ENCODE results near the gene NEUROD2. TPM values are rescaled to one million over a fixed set of nuclear protein-coding genes. Genes with fewer than 3 reads are reported as not detected.

The NEUROD2 gene
- total and polyA plus RNA-seq, 2 of the 13 experiments (the other 11 are each of a cell fraction or from before 2014, with no cell fraction given): not detected

DNA sequence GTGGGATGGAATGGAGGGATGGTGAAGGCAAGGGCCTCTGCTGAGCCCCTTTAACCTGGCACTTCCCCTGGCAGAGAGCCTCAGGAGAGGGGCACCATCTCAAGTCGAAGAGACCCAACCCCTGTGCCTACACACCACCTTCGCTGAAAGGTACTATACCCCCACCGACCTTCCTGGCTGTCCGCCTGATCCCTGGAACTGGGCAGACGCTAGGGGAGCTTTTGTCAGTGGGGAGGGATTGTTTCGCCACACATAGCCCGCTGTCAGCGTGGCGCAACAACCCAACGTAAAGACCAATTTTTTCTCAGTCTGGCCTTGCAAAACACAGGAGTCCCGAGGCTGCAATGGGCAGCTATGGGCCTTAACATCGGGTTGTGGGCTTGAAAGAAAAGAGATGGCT, 22.2 kb upstream of the NEUROD2 start:
- no peak overlapping the region for H2AFZ ChIP-seq (ENCODE audit: low read length)
- ATAC-seq: peak; percentile 50
- peaks cover 91% of the 10 kb centered on the region for H3K4me1 ChIP-seq (ENCODE audit: insufficient read depth, low read length)
- no peaks in the 10 kb centered on the region for H3K79me2 ChIP-seq (ENCODE audit: insufficient read depth, low read length)
- H3K27me3 ChIP-seq (ENCODE audit: control insufficient read depth in 1 of 2, insufficient read depth in 2 of 2, low read length in 2 of 2): peaks cover 20 to 78% of the 10 kb centered on the region in 2 experiments; a peak in 4 of 5 replicates
- peak overlapping the region; percentile 36; the same call in 1 of the 2 replicates for H3K4me2 ChIP-seq (ENCODE audit: low read depth, low read length)
- H3K4me3 ChIP-seq (replicated peaks in 1 of 3; ENCODE audit: insufficient read depth in 1 of 3, low read depth in 2 of 3, low read length in 3 of 3): no peak overlapping the region; a peak in 1 of 6 replicates
- DNase-seq (ENCODE audit: low spot score): peak; percentile 58
- H3K27ac ChIP-seq (ENCODE audit: extremely low read length, insufficient read depth, low read length): no peak overlapping the region
- no TSS peak for BruUV-seq (replicated peaks)
- H3K9me3 ChIP-seq (ENCODE audit: low read length): no peaks in the 10 kb centered on the region
- ChIA-PET POLR2A (interaction anchor here (1.1 to 3.3 kb wide), 4 partner anchors 45 to 110 kb away, joined by 3 to 11 read pairs (median 7); partner anchors contain the start of gene MIEN1), CTCF (ENCODE audit: low intra/inter-chr PET ratio, low total read pairs) (interaction anchor here (1.6 kb wide), 1 partner anchor 8 kb away, joined by 6 read pairs; no protein-coding TSS in a partner anchor)
- in situ Hi-C loops (cut with HindIII; ENCODE audit: extremely low pct_ligation_motif_present, low pct_unique_long_range_greater_than_20kb): no loop called here
- no peak overlapping the region for H3K9ac ChIP-seq (ENCODE audit: insufficient read depth, low read depth, low read length)
- no peaks in the 10 kb centered on the region for H4K20me1 ChIP-seq (ENCODE audit: insufficient read depth, low read length)
- WGBS (ENCODE audit: low lambda C conversion rate): 0% methylated on average over 9 of the region's 12 CpGs
- FAIRE-seq: peak; percentile 95
- intact Hi-C loops (cut with micrococcal nuclease; ENCODE audit: unreplicated experiment): no loop called here
- H3K36me3 ChIP-seq (replicated peaks in 1 of 2; ENCODE audit: control insufficient read depth in 1 of 2, insufficient read depth in 2 of 2, low read length in 2 of 2): no peaks in the 10 kb centered on the region
- TF ChIP-seq ZNF761 (CRISPR knock-in tag; conservative IDR thresholded peaks at IDR 0.05) (no peak), ZNF850 (CRISPR knock-in tag; conservative IDR thresholded peaks at IDR 0.05) (no peak), SAFB2 (CRISPR knock-in tag; IDR thresholded peaks at IDR 0.05; ENCODE audit: borderline replicate concordance, low read depth) (no peak), FOXP1 (IDR thresholded peaks at IDR 0.05) (no peak), FOXP1 (CRISPR knock-in tag; IDR thresholded peaks at IDR 0.05) (no peak), NR2F6 (IDR thresholded peaks at IDR 0.05) (no peak), NR2F6 (CRISPR knock-in tag; IDR thresholded peaks at IDR 0.05) (peak; percentile 31; the same call in 1 of the 2 replicates), KDM2A (CRISPR knock-in tag; IDR thresholded peaks at IDR 0.05; ENCODE audit: borderline replicate concordance, low read depth) (0 out of 2 replicates have a peak, but pooled peaks have one; percentile 20), CEBPG (CRISPR knock-in tag; IDR thresholded peaks at IDR 0.05) (peak; percentile 89), HMG20B (CRISPR knock-in tag; conservative IDR thresholded peaks at IDR 0.05) (0 out of 2 replicates have a peak, but pooled peaks have one; percentile 12), ZNF101 (CRISPR knock-in tag; IDR thresholded peaks at IDR 0.05; ENCODE audit: borderline replicate concordance, low read depth) (no peak), JUN (CRISPR knock-in tag; IDR thresholded peaks at IDR 0.05) (no peak), EZH2 (conservative IDR thresholded peaks at IDR 0.05; ENCODE audit: low read depth, low read length) (no peak), RFX3 (CRISPR knock-in tag; IDR thresholded peaks at IDR 0.05) (no peak), SP4 (CRISPR knock-in tag; IDR thresholded peaks at IDR 0.05) (no peak), KLF16 (CRISPR knock-in tag; IDR thresholded peaks at IDR 0.05) (no peak), MXD4 (CRISPR knock-in tag; IDR thresholded peaks at IDR 0.05) (no peak), DNMT3B (CRISPR knock-in tag; conservative IDR thresholded peaks at IDR 0.05) (no peak)
- TF ChIP-seq, protein P1, sequence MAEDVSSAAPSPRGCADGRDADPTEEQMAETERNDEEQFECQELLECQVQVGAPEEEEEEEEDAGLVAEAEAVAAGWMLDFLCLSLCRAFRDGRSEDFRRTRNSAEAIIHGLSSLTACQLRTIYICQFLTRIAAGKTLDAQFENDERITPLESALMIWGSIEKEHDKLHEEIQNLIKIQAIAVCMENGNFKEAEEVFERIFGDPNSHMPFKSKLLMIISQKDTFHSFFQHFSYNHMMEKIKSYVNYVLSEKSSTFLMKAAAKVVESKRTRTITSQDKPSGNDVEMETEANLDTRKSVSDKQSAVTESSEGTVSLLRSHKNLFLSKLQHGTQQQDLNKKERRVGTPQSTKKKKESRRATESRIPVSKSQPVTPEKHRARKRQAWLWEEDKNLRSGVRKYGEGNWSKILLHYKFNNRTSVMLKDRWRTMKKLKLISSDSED (CRISPR knock-in tag; IDR thresholded peaks at IDR 0.05): peak; percentile 34; the same call in 1 of the 2 replicates
- TF ChIP-seq, protein P2, sequence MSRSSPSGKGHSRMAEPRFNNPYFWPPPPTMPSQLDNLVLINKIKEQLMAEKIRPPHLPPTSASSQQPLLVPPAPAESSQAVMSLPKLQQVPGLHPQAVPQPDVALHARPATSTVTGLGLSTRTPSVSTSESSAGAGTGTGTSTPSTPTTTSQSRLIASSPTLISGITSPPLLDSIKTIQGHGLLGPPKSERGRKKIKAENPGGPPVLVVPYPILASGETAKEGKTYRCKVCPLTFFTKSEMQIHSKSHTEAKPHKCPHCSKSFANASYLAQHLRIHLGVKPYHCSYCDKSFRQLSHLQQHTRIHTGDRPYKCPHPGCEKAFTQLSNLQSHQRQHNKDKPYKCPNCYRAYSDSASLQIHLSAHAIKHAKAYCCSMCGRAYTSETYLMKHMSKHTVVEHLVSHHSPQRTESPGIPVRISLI (CRISPR knock-in tag; IDR thresholded peaks at IDR 0.05; ENCODE audit: borderline replicate concordance): 0 out of 2 replicates have a peak, but pooled peaks have one; percentile 32
- TF ChIP-seq, protein P3, sequence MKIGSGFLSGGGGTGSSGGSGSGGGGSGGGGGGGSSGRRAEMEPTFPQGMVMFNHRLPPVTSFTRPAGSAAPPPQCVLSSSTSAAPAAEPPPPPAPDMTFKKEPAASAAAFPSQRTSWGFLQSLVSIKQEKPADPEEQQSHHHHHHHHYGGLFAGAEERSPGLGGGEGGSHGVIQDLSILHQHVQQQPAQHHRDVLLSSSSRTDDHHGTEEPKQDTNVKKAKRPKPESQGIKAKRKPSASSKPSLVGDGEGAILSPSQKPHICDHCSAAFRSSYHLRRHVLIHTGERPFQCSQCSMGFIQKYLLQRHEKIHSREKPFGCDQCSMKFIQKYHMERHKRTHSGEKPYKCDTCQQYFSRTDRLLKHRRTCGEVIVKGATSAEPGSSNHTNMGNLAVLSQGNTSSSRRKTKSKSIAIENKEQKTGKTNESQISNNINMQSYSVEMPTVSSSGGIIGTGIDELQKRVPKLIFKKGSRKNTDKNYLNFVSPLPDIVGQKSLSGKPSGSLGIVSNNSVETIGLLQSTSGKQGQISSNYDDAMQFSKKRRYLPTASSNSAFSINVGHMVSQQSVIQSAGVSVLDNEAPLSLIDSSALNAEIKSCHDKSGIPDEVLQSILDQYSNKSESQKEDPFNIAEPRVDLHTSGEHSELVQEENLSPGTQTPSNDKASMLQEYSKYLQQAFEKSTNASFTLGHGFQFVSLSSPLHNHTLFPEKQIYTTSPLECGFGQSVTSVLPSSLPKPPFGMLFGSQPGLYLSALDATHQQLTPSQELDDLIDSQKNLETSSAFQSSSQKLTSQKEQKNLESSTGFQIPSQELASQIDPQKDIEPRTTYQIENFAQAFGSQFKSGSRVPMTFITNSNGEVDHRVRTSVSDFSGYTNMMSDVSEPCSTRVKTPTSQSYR (CRISPR knock-in tag; IDR thresholded peaks at IDR 0.05; ENCODE audit: borderline replicate concordance): no peak
- TF ChIP-seq, protein P4, sequence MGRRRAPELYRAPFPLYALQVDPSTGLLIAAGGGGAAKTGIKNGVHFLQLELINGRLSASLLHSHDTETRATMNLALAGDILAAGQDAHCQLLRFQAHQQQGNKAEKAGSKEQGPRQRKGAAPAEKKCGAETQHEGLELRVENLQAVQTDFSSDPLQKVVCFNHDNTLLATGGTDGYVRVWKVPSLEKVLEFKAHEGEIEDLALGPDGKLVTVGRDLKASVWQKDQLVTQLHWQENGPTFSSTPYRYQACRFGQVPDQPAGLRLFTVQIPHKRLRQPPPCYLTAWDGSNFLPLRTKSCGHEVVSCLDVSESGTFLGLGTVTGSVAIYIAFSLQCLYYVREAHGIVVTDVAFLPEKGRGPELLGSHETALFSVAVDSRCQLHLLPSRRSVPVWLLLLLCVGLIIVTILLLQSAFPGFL (CRISPR knock-in tag; IDR thresholded peaks at IDR 0.05): no peak

Measured in HepG2 (cell line).